Superior temporal gyrus (tissue), 1 donor: ENCODE data around the gene ZC3H6.

Source experiments
- DNase-seq: peaks from one replicate; pipeline ENCODE4 v3.0.0-alpha.2; 2016; ENCODE audit errors: extremely low spot score

ZC3H6 gene, protein sequence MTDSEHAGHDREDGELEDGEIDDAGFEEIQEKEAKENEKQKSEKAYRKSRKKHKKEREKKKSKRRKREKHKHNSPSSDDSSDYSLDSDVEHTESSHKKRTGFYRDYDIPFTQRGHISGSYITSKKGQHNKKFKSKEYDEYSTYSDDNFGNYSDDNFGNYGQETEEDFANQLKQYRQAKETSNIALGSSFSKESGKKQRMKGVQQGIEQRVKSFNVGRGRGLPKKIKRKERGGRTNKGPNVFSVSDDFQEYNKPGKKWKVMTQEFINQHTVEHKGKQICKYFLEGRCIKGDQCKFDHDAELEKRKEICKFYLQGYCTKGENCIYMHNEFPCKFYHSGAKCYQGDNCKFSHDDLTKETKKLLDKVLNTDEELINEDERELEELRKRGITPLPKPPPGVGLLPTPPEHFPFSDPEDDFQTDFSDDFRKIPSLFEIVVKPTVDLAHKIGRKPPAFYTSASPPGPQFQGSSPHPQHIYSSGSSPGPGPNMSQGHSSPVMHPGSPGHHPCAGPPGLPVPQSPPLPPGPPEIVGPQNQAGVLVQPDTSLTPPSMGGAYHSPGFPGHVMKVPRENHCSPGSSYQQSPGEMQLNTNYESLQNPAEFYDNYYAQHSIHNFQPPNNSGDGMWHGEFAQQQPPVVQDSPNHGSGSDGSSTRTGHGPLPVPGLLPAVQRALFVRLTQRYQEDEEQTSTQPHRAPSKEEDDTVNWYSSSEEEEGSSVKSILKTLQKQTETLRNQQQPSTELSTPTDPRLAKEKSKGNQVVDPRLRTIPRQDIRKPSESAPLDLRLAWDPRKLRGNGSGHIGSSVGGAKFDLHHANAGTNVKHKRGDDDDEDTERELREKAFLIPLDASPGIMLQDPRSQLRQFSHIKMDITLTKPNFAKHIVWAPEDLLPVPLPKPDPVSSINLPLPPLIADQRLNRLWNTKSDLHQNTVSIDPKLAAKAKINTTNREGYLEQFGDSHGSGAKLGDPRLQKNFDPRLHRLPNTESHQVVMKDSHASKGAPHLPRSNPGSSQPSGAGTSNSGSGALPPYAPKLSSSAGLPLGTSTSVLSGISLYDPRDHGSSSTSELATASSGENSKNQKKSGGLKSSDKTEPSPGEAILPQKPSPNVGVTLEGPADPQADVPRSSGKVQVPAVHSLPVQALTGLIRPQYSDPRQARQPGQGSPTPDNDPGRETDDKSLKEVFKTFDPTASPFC

DNA sequence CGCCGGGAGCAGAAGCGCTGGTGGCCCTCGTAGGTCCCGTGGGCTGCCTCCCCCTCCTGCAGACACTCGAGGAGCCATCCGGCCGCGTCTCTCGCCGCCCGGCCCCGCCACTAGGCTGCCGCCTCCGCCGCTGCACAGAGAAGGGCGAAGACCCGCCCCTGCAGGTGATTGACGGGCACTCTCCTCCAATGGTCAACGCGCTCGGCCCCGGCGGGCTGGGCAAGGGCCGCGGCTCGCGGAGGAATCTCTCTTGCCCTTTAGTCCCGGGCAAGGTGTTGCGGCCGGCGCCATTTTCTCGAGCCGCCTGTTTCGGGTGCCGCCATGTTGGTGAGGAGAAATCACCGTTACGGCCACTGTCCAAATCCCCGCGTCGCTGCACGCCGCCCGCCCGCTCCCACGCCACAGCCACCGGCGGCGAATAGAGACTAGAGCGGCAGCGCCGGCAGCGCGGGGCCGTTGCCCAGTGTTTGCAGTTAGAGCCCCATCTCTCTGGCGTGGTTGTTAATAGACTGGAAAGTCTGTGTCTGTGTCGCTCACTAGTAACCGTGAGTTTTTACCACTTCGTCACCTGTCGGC lies at the start of gene ZC3H6:
TSS of gene ZC3H6 (plus strand) at position 287 of the 576 bp plus-strand sequence. CDS start 398 bp downstream, outside the sequence.
- peak; percentile 99 for DNase-seq

DNA sequence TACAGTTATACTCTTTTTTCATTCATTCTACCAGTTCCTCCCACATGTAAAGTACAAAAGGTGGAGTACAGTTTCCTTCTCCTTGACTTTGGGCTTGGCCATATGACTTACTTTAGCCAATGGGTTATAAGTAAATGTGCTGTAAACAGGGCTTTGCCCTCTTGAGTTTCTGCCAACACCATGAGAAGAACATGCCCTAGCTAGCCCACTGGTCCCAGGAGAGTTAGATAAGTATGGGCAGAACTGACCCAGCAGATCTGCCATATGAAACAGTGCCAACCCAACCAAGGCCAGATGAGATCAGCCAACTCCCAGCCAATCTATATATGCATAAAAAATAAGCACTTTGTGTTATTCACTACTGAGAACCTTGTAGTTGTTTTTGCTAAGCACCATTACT lies 46.0 kb upstream of the ZC3H6 start:
- DNase-seq = no peak

DNA sequence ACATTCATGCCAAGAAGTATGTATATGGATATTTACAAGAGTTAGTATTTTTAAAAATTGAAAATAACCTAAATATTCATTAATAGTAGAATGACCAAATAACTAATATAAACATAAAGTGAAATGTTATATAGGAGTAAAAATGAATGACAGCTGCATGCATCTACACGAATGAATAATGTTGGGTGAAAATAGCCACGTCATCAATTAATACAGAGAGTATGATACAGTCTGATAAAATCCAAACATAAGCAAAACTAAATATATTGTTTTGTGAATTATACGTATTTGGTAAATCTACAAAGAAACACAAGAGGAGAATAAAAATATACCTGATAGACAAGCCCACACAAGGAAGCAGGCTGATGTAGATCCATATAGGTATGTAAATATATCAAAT lies 45.0 kb upstream of the ZC3H6 start:
- DNase-seq = no peak

DNA sequence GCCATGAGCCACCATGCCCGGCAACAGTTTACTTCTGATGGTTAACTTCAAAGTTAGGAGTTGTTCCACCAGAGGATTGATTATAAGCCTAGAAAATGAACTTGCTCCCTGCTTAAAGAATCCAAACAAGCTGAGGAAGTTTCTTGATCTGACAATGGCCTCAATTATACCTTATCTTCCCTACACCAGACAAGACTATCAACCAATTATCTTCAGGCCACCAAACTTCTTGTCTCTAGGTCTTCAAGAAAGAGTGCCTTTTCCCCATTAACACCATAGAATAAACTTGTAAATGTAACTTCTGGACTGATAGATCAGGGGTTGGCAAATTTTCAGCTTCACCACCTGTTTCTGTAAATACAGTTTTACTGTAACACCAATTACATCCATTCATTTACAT lies 35.5 kb upstream of the ZC3H6 start:
- no peak for DNase-seq

DNA sequence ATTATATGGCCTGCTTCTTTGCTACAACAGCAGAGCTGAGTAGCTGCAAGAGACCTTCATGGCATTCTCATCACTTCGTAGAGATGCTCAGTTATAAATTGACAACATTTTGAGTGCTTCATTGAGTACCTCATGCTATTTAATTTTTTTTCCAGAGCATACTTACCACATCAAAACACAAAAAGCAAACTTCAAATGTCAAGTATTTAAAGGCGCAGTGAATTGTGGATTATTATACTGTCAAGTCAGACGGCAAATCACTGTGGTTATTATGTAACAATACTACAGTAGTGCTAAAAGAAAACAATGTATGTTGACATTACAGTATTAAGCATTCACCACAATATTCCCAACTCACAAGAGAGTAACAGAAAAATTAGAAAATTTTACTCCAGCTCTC lies 33.0 kb upstream of the ZC3H6 start:
- no peak for DNase-seq

DNA sequence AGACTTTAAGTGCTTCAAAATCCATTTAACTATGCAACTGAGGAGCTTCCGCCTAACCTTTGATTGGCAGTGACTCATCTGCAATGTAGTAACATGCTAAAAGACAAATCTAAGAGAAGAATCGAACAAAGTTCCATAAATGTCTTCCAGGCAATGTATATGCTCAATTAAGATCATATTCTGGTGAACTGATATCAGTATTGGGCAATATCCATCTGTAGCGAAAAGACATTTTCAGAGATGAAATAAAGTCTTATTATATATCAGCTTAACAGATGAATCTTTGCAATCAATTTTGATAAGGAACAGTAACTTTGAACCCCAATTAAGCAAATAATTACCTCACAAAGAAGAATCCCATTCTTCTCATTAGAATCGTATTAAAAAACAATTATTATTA lies 32.2 kb upstream of the ZC3H6 start:
- DNase-seq = no peak

DNA sequence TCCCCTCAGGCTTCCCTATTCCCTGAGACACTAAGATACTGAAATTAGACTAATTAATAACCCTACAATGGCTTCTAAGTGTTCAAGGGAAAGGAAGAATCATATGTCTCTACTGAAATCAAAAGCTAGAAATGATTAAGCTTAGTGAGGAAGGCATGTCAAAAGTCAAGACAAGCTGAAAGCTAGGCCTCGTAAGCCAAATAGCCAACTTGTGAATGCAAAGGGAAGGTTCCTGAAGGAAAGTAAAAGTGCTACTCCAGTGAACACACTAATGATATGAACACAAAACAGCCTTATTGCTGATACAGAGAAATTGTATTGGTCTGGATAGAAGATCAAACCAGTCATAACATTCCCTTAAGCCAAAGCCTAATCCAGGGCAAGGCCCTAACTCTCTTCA lies 30.5 kb upstream of the ZC3H6 start:
- no peak for DNase-seq

DNA sequence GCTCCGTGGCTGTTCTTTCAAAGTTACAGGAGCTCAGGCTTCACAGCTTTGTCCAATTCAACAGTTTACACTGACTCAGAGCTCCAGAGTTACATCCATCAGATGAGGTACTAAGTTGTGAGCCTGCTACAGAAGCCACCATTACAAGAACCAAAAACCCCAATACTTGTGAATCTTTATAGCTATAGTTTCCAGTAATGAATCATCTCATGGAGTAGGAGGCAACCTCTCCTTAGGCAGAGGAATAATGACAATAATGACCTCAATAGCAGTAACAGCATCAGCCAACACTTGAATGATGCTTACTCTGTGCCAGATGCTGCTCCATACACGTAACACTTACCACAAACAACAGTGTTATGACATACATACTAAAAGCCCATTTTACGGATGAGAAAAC lies 24.1 kb upstream of the ZC3H6 start:
- DNase-seq = no peak

DNA sequence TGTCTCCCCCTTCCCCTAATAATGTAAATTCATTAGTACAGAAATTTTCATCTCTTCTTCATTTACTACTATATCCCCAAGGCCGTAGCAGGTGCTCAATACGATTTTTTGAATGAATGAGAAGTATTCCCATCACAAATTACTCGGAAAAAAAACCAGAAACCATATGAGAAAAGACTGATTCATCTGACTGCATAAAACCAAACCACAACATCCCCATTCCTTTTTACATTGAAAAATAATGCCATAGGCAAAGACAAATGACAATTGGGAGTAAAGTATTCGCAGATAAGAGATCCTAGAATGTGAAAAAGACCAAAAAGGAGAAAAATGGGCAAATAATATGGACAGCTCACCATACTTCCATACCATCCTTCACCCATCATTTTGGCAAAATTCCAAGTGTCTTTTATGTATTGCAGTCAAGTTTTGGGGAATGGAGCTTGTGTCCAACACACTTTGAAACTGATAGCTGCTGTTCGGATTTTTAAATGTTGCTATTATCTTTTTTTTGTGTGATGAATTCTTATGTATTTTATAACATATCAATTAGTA lies 22.1 kb upstream of the ZC3H6 start:
- no peak for DNase-seq

DNA sequence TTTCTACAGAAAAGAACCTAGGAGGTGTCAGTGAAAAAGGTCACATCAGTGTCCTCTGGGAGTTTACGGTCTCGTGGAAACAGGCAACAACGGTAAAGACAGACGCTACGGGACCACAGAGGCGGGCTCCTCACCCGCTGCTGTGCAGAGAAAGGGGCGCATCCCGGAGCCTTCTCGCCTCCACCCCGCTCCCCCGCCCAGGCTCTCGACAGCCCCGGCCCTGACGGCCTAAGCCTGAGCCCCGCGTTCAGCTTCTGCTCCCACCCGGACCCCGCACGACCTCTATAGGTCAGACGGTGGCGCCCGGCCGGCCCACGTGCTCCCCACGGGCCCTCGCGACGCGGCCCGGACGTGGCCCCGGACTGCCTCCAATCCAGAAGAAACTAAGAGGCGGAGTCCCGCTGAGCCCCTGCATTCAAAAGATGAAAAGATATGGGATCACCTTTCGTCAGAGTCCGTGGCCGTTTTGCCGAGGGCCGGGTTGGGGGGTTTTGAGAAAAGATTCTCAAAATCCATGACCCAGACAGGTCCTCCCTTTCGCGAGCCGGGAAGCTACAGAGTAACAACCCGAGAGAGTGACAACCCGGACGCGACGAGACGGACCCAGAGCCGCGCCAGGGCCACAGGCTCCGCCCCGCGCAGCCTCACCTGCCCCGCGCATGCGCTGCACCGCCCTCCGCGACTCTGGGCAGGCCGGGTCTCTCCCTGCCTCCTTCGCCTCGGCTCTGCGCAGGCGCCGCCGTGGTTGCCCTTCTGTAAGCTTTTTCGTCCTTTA lies 20.7 kb upstream of the ZC3H6 start, which contains the start of gene ZC3H8:
TSS of gene ZC3H8 (minus strand) at position 577 of the 775 bp plus-strand sequence. CDS start at position 516, 61 bp downstream.
- DNase-seq = peak; percentile 92

DNA sequence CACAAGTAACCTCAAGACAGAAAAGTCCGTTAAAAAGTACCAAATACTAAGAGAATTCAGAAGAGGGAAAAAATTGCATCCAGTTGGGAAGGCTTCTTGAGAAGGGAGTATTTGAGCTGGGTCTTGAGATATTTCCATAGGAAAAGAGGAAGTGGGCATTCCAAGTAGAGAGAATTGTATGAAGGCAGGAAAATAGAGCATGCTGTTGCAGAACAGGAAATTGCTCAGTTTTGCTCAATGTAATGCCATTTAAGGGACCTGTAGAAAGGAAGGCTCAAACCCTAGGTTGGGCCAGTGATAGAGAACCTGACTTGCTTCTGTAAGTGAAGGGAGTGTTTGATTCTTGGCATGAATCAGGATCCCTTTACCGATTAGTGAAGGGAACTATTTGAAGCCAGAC lies 19.5 kb upstream of the ZC3H6 start:
- peak; percentile 16 for DNase-seq

DNA sequence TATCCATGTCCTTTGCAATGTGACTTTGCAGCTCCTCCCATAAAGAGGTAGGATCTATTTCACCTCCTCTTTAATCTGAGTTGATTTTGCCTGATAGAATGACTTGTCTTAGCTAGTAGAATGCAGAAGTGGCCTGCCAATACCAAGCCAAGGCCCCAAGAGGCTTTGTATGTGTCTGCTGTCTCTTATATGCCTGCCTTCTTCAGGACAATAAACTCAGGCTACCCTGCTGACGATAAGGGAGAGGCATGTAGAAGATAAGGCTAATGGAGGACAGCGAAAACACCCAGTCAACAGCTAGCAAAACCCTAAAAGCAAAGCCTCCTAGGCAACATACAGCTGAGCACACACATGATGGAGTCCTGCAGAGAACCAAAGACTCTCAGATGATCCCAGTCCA lies 18.7 kb upstream of the ZC3H6 start:
- DNase-seq = no peak

DNA sequence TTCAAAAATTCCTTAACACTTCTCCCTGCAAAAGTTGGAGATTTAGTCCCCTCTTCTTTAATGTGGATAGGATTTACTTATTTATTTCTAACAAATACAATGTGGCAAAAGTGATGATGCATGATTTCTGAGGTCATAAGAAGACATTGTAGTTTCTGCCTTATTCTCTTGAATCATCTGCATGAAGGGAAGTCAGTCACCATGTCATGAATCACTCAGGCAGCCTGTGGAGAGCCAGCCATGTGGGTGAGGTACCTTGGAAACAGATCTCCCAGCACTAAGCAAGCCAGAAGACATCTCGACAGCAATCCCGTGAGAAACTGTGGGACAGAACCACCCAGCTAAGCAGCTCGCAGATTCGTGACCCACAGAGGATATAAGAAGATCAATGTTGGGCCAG lies 17.8 kb upstream of the ZC3H6 start:
- DNase-seq = no peak

DNA sequence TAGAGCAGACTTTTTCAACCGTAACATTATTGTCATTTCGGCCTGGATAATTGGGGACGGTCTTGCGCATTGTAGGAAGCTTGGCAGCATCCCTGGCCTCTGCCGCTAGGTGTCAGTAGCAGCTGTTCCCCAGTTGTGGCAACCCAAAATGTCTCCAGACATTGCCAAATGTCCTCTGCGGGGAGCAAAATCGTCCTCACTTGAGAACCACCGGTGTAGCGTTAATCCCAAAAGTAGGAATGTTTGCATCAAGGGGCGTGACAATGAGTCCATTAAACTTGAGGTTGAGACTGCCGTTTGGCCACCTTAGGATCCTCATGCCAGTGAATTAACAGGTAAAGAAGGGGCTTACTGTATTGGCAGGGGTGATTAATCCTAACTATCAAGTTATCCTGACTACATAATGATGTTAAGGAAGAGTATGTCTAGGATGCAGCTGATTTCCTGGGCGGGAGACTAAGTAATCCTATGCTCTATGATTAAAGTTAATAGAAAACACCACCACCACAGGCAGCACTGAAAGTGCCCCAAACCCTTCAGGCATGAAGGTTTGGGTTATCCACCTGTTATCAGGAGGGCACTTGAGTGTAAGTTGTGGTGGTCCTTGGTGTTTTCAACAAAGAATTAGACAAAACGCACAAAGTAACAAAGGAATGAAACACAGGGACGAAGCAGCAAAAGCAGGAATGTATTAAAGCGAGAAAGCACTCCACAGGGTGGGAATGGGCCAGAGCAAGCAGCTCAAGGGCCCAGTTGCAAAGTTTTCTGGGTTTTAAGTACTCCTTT lies 15.7 kb upstream of the ZC3H6 start:
- DNase-seq = peak; percentile 87

DNA sequence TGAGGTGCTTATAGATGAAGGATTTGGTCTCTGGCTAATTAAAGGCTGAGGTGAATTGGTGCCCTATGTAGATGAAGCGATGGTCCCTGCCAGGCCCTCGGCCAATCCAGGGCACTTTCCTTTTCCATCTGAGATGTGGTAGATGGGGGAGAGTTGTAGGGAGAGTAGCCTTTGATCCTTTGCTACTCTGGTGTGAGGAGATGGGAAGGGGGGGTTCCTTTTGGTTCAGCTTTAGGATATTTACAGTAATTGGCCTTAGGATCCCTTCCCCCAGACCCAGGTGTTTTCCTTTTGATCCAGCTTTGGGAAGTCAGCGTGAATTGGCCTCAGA lies 15.1 kb upstream of the ZC3H6 start:
- no peak for DNase-seq

DNA sequence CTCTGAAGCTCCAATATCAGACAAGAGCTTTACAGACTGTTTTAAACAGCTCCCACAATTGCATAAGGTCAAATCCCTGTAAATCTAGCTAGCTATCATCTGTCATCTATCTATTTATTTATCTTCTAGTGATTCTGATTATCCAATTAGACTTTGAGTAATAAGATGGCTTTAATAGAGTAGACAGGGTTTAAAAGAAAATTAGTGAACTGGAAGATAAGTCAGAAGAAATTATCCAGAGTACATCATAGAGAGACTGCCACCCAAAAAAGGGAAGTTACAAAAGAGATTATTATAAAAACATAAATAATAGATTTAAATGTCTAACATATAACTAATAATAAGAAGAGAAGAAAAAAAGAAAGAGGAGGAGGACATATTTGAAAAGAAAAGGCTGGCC lies 12.5 kb upstream of the ZC3H6 start:
- no peak for DNase-seq

DNA sequence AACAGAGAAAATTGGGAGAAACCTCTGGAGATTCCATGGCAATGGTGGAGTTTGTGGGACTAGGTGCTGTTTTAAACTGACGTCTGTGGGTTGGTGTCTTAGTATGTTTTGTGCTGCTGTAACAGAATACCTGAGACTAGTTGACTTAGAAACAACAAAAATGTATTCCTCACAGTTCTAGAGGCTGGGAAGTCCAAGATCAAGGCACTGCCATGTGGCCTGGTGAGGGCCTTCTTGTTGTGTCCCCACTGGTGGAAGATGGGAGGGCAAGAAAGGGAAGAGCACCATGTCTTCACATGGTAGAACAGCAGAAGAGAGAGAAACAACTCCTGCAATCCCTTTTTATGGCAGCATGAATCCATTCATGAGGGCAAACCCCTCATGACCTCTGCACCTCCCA lies 6.8 kb upstream of the ZC3H6 start:
- DNase-seq = no peak

DNA sequence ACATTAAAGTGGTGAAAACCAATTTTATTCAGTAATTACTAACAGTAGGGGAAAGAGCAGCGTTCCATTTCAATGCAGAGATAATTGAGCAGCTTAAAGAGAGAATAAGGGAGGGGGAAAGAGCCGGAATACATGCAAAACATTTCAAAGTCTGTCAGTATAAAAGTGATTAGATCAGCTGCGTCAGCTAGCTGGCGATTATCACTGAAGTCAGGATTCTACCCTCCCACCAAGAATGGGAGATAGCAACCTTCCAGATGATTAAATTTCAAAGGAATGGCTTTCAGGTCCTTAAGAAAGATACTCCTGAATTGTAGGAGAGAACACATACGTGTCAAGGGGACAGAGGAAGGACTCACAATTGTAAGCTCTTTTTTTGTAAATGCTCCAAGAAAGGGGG lies 2.7 kb upstream of the ZC3H6 start:
- no peak for DNase-seq

DNA sequence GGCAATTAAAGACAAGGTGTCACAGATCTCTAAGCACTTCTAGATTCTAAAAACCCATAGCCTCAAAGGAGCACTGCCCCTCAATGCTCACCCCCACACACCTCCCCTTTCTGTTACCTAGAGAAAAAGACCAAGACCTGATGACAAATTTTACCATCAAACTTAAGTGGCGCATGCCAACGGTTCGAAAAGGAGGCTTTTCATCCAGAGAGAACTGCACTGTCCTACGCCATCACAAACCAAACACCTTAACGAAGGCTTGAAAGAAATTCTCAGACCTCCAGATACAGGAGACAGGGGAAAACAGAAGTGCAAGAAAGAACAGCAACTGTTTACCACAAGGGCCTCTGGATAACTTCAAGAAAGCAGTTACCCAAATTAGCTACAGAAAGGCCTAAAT lies 2.0 kb upstream of the ZC3H6 start:
- no peak for DNase-seq
